ENCODE measurements around the gene MRPL20. TPM values are rescaled to one million over a fixed set of nuclear protein-coding genes. Genes with fewer than 3 reads are reported as not detected.
"Not testable (repeated sequence)": the region's sequence is repeated elsewhere in the genome, so short reads cannot be mapped to it uniquely, and the experiment has no call there.

Gene MRPL20
- total RNA-seq, 1 donor: 104 TPM

DNA sequence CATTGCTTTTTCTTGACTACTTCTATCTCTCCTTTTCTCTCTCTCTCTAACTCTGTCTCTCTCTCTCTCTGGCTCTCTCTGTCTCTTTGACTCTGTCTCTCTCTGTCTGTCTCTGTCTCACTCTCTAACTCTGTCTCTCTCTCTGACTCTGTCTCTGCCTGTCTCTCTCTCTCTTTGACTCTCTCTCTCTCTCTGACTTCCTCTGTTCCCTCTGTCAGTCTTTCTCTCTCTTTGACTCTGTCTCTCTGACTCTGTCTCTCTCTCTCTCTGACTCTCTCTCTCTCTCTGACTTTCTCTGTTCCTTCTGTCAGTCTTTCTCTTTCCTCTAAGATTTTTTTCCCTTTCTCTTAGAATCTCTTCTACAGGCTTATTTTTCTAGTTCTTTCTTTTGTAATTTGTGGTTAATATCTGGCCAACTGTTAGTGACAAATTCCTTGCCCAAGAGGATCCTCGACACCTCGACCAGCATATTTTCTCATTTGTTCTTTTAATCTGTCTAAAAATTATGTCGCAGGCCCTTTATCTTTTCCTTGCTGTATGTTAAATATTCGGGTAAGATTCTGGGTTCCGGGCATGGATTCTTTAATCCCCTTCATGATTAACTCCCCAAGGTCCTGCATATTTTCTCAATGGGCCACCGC, 42.1 kb upstream of the MRPL20 start, which contains the start of gene ATAD3C:
Gene ATAD3C (plus strand): TSS at position 591 of the 641 bp plus-strand sequence. CDS start 995 bp downstream, outside the sequence.
- no peak within 1 kb of the TSS for H3K4me3 ChIP-seq (ENCODE audit: low read depth, low read length)
- DNase-seq (ENCODE audit: low read depth): no peak
- TF ChIP-seq, protein P1, sequence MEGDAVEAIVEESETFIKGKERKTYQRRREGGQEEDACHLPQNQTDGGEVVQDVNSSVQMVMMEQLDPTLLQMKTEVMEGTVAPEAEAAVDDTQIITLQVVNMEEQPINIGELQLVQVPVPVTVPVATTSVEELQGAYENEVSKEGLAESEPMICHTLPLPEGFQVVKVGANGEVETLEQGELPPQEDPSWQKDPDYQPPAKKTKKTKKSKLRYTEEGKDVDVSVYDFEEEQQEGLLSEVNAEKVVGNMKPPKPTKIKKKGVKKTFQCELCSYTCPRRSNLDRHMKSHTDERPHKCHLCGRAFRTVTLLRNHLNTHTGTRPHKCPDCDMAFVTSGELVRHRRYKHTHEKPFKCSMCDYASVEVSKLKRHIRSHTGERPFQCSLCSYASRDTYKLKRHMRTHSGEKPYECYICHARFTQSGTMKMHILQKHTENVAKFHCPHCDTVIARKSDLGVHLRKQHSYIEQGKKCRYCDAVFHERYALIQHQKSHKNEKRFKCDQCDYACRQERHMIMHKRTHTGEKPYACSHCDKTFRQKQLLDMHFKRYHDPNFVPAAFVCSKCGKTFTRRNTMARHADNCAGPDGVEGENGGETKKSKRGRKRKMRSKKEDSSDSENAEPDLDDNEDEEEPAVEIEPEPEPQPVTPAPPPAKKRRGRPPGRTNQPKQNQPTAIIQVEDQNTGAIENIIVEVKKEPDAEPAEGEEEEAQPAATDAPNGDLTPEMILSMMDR (IDR thresholded peaks at IDR 0.05; ENCODE audit: insufficient read depth, low read length): no peak

DNA sequence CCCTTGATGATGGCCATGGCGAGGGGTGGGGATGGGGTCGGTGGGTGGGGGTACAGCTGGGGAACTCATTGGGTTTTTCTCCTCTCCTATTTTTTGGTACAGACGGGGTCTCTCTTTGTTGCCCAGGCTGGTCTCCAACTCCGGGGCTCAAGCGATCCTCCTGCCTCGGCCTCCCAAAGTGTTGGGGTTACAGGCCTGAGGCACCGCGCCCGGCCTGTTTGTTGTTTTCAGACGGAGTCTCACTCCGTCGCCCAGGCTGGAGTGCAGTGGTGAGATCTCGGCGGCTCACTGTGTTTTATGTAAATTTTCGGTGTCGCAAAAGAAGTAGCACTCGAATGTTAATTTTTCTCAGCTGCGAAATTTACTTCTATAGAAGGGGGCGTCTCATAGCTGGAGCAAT, 39.5 kb upstream of the MRPL20 start:
- not testable (repeated sequence) for H3K4me3 ChIP-seq (ENCODE audit: low read depth, low read length); DNase-seq (ENCODE audit: low read depth)

DNA sequence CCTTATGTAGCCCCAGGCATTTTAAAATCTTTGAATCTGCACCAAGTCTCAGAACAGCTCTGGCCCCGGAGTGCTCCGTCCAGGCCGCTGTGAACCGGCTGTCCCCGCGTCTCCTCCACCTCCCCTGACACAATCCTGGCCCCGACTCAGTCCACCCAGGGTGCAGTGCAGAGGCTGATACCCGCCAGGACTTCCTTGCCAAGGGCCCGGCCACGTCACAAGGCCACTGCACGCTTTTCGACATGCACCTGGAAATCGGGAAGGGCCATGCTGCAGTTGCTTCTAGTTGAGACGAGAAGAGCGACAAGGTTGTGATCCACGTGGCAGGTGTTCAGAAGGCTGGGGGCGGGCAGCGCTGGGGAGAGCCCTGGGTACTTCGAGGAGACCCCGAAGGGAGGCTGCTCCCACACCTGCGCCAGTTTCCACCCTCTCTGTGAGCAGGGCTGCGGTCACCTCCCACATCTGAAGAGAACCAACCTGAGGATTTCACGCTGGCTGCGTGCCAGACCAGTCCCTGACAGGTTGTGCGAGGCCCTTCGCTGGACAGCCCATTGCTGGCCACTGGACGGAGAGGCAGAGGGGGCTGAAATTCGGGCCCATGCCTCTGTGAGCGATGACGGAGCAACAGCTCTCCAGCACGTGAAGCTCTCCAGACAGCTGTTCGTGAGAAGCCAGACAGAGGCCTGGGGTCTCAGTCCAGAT, 35.1 kb upstream of the MRPL20 start:
- no peak for DNase-seq (ENCODE audit: low read depth)
- TF ChIP-seq, protein P1 (IDR thresholded peaks at IDR 0.05; ENCODE audit: insufficient read depth, low read length): no peak
- no peak overlapping the region for H3K4me3 ChIP-seq (ENCODE audit: low read depth, low read length)

DNA sequence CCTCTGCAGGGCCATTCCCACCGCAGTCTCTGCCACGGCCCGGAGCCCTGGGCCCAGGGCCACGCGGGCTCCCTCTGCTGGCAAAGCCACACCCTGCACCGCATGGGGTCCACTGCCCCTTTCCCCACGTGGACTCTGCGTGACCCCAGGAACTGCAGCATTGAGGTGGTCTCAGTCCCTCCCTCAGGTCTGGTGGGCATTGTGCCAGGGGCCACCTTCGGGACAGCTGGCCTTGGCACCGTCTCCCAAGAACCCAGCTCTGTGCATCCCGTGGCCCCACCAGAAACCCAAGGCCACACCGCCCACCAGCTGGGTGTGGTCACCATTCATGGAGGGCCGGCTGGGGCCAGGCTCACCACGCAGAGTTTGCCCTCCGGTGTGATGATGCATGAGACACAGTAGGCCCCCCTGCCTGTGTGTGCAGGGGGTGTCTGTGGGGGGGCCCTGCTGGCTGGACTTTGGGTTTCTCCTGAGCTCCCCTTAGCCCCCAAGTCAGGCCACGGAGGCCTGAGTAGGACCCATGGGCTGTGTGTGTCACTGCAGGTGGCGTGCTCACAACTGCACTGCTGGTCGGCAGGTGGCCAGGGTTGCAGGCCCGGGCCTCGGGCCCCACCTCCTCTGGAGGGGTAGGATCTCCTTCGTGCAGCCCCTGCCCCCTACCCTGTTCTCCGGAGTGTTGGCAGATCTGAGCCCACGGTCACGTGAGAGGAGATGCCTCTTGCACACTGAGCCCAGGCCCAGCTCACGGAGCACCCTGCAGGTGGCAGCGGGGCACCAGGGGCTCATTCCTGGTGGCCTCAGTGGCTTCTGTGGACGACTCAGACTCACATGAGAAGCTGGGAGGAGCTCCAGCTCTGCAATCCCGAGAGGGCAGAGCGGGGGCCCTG, 34.2 kb upstream of the MRPL20 start:
- H3K4me3 ChIP-seq (ENCODE audit: low read depth, low read length): no peak overlapping the region
- TF ChIP-seq, protein P1 (IDR thresholded peaks at IDR 0.05; ENCODE audit: insufficient read depth, low read length): peak; percentile 85
- DNase-seq (ENCODE audit: low read depth): peak; percentile 17

DNA sequence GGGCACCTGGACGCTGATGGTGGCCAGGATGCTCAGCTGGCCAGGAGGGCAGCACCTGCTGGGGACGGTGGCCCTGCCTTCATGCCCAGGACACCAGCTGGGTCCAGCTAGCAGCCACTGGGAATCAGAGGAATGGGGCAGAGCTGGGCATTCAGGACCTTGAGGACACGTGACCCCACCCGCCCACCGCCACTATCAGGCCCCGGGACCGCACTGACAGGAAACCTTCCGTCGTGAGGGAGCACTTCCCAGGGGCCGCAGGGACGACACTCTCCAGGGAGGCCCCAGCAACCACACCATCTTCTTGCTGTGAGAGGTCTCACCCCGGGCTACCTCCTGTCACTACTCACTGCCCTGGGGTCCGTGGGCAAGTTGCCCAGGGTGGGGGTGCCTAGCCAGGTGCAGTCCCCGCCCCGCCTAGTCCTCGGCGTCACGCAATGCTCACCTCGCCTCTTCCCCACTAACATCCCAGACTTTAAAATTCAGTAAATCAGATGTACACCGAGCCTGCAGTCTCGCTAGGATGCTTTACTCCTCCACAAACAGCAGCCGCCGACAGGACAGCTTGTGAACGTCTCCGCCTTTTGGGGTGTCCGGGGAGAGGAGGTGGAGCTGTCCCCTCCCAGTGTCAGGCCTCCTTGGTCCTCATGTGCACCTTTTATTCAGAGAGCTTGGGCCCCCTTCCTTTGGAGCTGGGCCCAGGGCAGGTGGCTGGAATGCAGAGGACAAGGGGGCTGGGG, 33.3 kb upstream of the MRPL20 start:
- TF ChIP-seq, protein P1 (IDR thresholded peaks at IDR 0.05; ENCODE audit: insufficient read depth, low read length): no peak
- DNase-seq (ENCODE audit: low read depth): no peak
- H3K4me3 ChIP-seq (ENCODE audit: low read depth, low read length): no peak overlapping the region

DNA sequence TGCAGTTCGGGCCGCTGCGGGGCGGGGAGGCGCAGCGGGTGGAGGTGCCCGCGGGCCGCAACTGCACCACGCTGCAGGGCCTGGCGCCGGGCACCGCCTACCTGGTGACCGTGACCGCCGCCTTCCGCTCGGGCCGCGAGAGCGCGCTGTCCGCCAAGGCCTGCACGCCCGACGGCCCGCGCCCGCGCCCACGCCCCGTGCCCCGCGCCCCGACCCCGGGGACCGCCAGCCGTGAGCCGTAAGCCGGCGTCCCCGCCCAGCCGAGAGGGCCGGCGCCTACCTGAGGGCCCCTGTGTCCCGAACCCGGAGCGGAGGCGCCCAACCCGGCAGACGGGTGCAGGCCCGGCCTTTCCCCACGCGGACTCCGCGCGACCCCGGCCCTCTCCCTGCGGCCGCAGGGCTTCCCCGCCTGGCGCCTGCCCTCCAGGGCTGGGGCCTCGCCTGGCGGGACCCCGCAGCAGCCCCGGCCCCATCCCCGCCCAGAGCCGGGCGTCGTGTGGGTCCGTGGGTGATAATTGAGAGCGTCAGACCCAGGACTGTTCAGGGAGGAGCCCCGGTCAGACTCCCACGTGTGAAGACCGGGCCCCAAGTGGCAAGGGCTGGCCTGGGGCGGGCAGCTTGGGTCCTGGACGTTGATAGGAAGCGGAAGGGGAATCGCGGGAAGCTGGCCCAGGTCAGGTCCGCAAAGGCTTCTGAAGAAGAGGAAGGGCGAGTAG, 32.6 kb upstream of the MRPL20 start:
- TF ChIP-seq, protein P1 (IDR thresholded peaks at IDR 0.05; ENCODE audit: insufficient read depth, low read length): no peak
- no peak for DNase-seq (ENCODE audit: low read depth)
- no peak overlapping the region for H3K4me3 ChIP-seq (ENCODE audit: low read depth, low read length)
